Measurements from ENCODE around the gene SSX4. TPM values are rescaled to one million over a fixed set of nuclear protein-coding genes. Genes with fewer than 3 reads are reported as not detected.

The SSX4 gene, protein sequence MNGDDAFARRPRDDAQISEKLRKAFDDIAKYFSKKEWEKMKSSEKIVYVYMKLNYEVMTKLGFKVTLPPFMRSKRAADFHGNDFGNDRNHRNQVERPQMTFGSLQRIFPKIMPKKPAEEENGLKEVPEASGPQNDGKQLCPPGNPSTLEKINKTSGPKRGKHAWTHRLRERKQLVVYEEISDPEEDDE
- total RNA-seq: not detected in 2 replicates

GRCh38 chrX:48383239-48383638 lies at the start of gene SSX4:
Gene SSX4 (plus strand): TSS chrX:48383539. CDS start chrX:48384054, 515 bp downstream.

GRCh38 chrX:48356315-48357094 lies 26.8 kb upstream of the SSX4 start, which contains the start of gene SSX3:
Gene SSX3 (minus strand): TSS chrX:48356703. CDS start chrX:48355249, 1,454 bp downstream.

GRCh38 chrX:48411860-48412259 lies 28.5 kb downstream of the SSX4 start, which contains the start of gene SSX4B:
Gene SSX4B (minus strand): TSS chrX:48411960. CDS start chrX:48411372, 588 bp downstream.

Other genes starting within 250 kb of the SSX4 start
- not detected in 2 replicates for gene SSX5, start 186.7 kb upstream of the SSX4 start, total RNA-seq
- gene SSX1, start 128.1 kb upstream of the SSX4 start, total RNA-seq: not detected in 2 replicates
- not detected in 2 replicates for gene SSX3, start 26.8 kb upstream of the SSX4 start, total RNA-seq
- not detected in 2 replicates for gene SSX4B, start 28.4 kb downstream of the SSX4 start, total RNA-seq
- gene SLC38A5, start 86.7 kb downstream of the SSX4 start, total RNA-seq: 57.7 and 92.3 TPM in 2 replicates
- gene FTSJ1, start 92.7 kb downstream of the SSX4 start, total RNA-seq: 65.0 and 106 TPM in 2 replicates
- gene PORCN, start 125.5 kb downstream of the SSX4 start, total RNA-seq: 38.0 and 61.9 TPM in 2 replicates
- gene EBP, start 138.3 kb downstream of the SSX4 start, total RNA-seq: 180 and 181 TPM in 2 replicates
- gene TBC1D25, start 156.2 kb downstream of the SSX4 start, total RNA-seq: 7.7 and 10.2 TPM in 2 replicates
- gene RBM3, start 190.9 kb downstream of the SSX4 start, total RNA-seq: 144 and 157 TPM in 2 replicates
- gene WDR13, start 214.0 kb downstream of the SSX4 start, total RNA-seq: 68.0 and 92.2 TPM in 2 replicates